GM19351 (cell line): Measurements from ENCODE around the gene RIPK4.

ENCODE experiments used
- ATAC-seq: cut with Tn5 transposase; IDR thresholded peaks from one replicate; pipeline ENCODE4 v1.9.1; 2021; ENCODE audit warnings: mild to moderate bottlenecking, moderate library complexity; ENCODE audit not compliant: unreplicated experiment

The RIPK4 gene

DNA sequence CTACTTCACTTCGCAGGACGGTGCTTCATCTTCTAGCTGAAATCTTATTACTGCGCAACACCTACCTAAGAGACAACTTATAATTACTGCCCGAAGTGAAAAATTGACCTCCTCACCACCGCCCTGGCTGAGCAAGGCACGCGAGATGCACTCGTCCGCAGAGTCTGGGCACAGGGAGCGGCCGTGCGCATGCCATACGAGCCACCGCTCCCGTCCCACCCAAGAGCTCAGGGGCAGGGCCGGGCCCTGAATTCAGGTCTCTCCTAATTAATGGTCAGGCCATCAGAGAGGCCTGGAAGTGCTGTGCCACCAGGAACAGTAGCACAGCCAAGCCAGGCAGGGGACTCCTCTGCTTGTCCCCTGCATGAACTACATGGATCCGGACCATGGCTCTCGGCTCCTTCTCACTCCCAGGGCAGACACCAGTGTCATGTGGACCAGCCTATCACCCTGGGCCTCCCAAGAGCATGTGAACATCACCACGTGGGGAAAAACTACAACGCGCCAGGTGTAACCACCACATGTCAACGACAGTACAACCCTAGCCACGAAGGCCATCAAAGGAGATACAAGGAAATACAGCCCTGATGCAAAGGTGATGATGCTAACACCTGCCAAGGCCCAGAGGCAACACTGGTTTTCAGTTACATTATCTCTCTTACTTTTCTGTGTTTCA is 11.5 kb downstream of the RIPK4 start:
- ATAC-seq: no peak

DNA sequence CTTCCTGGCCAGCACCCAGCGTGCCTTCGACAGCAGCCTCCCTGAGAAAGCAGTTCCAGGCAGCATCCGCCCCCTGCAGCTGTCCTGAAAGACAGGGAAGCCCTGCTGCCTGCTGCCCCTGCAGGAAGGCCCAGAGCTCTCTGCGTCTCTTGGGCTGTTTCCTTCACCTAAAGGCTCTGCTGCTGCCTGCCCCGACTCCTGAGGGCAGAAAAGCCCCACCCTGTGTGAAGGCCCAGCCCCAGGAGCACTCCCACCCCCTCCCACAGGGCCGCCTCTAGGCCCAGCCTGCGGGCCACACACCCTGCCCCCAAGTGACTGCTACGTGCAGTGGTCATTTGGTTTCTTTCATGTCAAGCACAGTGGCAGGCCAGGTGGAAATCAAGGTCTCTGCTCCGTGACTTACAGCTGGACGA is 12.4 kb downstream of the RIPK4 start:
- ATAC-seq: no peak

DNA sequence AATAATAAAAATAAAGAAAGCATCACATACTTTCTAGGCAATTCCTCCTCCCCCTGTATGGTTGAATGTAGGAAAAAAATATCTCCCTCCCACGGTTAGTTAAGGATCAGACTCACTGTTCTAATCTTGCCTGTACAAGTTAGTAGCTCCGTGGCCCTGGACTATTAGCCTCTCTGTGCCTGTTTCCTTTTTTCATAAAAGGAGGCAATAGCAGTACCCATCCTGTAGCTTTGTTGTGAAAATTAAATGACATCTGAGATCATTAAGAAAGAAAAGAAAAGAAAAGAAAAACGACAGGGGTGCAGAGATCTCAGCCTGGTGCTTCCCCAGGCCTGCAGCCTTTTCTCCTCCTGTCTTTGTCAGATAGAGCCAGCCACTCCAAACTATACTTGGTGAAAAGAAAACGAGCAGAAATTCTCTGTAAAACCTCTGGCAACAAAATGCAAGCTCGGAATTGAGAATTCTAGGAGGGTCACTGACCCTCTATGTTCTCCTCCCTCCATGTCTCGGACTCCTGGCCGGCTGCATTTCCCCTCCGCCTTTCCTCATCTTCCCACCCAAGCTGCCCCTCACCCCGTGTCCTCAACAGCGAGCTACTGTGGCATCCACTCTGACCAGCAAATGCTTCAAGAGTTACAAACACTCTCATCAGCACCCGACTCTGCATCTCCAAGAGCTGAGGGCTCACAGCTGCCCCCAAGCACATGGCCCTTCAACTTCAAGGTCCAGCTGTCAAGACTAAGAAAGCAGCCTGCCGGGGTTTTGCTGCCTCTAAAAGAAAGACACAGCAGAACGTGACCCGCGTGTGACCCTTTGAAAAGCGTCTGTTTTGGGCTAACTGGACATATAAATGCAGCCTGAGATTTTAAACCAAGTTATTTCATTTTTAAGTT is 13.6 kb downstream of the RIPK4 start:
- ATAC-seq: no peak

DNA sequence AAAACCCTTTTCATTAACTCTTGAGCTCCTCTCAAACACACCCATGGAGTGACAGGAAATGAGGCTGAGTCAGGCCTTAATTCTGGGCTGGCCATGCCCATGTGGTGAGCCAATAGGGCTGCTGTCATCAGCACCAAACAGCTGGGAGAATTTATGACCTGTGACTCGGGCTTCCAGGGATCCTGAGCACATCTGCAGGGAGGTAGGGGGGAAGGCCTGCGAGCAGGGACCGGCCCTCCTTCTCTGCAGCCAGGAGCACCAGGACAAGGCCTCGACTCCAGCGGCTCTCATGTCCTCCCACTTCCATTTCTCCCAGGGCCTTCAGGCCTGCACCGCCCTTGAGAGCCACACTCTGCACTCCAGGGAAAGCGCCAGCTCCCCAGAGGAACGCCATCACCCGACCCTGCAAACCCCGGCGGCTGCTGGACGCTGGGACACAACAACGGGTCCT is 14.6 kb downstream of the RIPK4 start:
- ATAC-seq: no peak

DNA sequence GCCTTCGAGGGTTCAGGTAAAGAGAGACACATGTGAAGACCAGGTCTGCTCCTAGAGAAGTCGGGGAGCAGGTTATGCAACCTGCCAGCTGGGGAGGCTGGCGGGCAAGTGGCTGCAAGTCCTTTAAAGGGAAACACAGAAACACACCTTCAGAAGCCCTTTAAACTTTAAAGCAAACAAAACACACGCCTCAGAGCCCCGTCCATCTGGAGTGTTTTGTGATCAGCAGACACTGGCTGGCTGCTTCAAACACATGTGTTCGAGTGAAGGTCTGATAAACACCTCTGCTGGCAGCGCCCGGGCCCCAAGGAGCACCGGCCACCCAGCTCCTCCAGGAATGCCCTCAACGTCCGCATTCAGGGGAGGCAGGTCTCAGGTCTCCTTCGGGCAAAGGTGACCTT is 15.2 kb downstream of the RIPK4 start:
- no peak for ATAC-seq

DNA sequence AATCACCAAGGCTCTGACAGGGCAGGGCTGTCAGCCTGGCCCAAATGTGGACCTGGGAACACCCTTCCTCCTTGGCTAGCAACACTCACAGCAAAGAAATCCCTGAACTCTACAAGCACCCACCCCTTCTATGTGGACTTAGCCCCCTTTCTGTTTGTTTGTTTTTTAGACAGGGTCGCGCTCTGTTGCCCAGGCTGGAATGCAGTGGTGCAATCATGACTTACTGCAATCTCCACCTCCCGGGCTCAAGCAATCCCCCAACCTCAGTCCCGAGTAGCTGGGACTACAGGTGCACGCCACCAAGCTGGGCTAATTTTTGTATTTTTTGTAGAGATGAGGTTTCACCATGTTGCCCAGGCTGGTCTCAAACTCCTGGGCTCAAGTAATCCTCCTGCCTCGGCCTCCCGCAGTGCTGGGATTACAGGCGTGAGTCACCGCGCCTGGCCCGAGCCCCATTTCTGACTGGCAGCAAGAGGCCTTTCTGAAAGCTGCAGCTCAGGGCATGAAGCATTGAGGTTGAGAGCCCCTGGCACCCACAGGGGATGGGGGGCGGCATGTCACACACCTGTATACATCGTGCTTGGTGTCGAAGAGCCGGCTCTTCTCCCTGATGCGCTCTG is 16.2 kb downstream of the RIPK4 start:
- no peak for ATAC-seq

DNA sequence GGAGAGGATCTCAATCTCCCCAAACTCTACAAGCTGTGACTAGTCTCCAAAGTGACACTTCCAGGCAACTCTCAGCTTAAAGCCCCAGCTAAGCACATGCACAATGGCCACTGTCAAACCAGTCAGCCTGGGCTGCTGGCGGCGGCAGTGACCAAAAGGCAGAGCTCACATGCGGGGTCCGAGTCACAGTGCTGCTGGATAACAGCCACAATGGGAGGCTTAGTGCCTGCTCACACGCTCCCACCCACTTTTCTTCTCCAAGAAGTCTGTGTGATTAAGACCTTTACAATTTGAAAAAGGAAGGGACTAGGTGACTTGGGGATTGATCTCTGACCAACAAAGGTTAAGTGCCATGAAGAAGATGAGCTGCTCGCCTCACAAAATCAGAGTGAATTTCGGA is 16.8 kb downstream of the RIPK4 start:
- ATAC-seq: no peak

DNA sequence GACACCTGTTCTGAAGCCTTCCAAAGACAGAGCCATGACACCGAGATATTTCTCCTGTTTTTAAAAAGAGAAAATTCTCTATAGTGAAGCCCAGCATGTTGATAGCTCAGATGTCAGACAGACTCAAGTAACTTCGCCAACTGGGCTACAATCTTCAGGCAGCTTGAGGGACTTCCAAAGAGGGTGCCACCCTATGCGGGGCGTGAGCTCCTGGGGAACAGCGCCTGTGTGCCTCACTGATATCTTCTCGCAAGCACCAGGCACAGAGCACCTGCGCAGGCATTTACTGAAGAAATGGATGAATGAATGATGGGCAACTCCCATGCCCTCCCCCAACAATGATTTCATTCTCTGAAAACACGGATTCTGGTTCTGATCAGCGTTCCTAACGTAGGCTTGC is 17.6 kb downstream of the RIPK4 start:
- no peak for ATAC-seq

DNA sequence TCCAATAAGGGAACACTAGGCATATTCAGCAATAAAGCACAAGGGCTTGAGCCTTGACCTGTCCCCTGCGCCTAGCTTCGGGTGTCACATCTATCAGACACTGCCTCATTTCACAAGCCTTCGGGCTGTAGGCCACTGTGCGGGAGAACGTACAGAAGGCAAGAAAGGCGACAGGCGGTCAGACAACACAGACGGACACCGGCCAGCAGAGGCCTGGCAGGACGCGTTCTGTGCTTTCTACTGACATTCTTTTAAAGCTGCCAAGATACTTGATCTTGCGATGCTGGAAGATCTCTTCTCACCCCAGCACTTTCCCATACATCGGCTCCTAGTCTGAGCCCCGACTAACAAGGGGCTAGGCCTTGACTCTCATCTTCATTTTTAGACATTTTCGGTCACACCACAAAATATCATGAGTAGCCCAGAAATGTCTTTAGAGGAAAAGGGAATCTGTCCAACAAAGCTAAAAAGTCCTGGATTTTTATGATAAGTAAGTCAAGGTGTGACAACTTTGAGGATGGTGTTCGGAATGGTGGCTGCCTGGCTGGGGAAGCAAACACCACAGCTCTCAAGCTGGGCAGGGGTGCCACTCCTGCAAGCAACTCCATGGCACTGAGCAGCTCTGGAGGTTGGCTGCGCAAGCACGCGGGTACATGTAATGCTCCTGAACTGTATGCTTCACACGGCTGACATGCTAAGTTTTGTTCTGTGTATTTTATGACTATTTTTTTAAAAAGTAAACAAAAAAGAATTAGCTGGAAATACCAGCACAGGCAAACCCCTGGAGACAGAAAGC is 18.7 kb downstream of the RIPK4 start:
- ATAC-seq: no peak

DNA sequence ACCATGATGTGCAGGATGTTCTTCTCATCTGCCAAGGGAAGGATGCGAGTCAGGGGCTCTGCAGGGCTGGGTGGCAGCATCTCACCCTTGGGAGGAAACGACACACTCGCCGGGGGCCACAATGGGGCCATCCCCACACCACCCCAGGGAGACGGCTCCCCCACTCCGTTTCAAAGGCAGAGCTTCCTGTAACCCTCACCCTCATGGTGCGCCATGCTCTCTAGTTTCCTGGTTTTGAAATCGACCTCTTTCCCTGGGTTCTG is 20.2 kb downstream of the RIPK4 start:
- ATAC-seq: no peak

DNA sequence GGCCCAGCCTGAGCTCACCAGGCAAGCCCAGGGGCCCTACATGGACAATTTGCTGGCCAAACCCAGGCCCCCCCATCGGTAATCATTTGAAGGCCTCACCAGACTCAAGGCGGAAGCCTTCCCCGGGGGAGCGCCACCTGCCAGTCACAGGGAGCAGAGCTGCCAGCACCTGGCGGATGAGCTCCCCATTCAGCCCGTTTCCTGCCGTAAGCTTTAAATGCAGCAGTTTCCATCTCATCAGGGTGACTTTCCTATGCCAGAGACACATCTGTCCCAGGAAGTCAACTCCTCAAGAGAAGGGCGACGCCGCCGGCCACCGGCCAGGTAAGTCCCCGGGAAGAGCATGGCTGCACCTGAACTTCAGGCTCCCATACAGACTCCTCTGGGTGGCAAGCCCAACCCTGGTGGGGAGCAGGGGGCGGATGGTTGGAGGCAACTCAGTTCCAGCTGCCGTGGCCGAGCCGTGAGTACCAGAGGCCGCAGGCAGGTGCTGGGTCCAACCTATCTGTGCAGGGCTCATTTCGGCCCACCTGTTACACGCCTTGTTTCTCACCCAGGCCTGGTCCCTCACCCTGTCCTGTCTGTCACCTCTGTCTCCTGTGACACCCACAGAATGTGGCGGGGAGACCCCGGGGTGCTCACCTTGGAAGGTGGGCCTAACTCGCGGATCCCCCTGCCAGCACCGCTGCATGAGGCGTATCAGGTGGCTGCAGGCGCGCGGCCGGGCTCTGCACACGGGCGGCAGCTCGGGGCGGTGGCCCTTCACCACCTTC is 20.7 kb downstream of the RIPK4 start:
- ATAC-seq: no peak

DNA sequence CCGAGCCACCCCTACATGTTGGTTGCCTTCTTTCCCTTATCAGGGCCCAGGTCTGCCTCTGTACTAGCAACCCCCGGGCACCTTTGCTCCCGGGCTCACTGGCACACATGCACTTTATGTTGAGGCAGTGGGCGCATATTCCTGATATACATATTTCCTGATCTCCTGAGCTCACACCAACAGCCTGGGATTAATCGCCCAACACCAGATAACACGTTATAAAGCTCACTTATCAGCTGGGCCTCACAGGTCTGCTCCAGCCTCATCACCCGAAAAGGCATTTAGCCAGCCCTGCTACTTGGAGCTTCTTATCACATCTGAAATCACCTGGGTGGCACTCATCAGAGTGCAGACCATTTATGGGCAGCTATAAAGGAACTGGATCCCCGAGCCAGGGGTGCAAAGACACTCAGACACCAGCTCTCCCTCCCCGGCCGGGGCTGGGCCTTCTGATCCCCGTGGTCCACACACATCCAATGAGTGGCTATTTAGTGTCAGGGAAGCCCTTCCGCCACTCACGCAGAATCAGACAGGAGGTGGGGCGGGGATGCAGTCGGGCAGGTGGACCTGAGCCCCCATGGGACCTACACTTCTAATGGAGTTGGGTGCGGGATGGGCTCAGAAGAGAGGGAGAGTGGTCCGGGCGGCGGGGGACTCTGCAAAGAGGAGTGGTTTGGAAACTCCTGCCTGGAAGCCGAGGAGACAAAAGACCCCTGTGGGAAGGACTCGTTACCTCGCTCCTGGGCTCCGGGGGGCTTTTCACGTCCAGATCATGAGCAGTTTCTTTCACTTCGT is 21.6 kb downstream of the RIPK4 start:
- ATAC-seq: no peak

DNA sequence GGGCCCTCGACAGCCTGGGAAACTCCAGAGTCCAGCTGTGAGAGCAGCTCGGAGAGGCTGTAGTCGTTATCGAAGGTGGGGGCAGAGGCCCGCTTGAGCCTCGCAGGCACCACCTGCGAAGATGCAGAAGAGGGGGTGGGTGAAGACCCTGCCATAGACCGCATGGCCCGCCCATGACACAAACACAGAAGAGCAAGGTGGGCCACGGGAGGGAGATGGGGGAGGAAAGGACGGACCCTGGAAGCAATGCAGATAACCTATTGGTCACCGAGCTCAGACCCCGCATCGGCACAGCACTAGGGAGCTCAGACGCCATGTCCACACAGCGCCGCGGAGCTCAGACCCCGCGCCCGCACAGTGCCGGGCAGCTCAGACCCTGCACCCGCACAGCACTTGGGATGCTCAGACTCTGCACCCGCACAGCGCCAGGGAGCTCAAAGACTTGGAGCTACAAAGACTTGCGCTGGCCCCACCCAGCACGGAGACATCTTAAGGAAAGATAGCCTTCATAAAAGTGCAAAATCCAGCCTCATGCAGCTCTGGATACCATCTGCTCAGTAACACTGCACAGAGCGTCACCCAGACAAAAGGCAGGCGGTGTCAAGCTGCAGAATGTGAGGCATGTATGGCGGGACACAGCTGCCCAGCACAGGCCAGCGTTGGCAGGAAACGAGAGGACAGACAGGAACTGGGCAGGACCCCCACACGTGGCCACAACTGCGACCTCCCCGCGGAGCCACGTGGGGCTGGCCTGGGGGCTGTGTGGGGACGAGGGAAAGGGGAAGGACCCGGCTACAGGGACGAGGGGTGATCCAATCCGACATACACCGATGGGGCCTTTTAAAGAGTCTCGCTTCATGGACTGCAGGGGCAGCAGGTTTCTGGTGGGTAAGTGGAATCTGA is 22.6 kb downstream of the RIPK4 start:
- no peak for ATAC-seq

DNA sequence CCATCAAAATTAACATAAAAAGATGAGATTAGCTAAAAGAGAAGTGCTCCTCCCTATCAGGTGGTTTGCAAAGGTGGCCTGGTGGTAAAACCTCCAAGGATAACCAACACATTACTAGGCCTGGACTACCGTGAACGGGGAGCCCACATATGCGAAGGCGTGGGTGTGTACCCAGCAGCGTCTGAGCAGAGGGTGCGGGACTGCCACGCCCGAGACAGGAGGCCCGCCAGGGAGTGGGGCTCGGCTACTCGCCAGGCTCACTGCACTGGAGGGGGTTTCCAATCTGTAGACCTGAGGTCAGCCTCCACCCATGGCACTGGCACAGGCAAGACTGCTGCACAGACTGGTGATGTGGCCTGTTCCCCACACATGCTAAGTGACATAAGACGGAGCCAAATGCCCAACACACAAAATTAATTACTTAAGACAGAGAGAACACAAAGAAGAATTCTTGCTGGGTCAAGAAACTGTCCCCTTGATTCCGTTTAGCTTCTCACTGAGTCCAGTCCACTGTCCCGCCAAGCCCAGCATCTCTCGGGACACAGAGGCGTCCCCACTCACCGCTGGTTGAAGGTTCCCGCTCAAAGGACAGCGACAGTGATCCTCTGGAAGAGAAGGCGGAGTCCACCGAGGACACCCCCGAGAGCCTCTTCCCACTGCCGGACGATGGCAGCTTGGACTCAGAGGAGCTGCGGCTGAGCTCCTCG is 23.4 kb downstream of the RIPK4 start:
- no peak for ATAC-seq

DNA sequence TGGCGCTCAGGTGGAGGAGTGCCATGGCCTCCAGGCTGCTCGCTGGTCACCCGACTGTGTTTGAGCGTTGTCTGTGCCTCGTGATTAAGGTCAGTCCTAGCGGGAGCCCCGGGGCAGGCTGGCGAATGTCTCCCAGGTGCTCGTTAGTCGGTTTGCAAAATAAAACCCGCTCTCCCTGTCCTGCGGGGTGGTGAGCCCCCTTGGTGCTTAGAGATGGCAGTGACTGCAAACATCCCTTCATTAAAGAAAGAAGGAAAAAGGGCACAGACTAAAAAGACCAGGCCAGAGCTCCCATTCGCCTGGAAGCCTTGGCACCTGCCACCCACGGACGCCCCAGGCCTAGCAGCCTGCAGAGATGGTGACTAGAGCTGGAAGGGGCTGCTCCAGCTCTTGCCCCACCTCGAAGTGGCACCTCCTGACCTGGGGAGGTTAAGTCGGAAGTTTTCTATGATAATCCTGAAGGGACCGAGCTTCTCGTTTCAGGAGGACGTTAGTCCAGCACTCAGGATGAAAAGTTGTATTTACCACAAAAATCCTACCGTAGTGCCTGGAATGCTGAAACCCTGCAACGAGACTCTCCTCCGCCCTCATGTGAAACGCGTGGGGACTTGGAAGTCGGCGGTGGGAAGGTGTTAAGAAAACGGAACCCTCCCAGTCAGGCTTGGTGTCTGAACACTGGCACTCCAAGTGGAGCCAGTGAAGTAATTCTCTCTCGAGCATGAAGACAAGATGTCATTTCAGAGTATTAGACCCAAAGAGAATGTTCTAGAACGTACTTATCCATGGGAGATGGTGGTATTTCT is 24.6 kb downstream of the RIPK4 start:
- no peak for ATAC-seq

DNA sequence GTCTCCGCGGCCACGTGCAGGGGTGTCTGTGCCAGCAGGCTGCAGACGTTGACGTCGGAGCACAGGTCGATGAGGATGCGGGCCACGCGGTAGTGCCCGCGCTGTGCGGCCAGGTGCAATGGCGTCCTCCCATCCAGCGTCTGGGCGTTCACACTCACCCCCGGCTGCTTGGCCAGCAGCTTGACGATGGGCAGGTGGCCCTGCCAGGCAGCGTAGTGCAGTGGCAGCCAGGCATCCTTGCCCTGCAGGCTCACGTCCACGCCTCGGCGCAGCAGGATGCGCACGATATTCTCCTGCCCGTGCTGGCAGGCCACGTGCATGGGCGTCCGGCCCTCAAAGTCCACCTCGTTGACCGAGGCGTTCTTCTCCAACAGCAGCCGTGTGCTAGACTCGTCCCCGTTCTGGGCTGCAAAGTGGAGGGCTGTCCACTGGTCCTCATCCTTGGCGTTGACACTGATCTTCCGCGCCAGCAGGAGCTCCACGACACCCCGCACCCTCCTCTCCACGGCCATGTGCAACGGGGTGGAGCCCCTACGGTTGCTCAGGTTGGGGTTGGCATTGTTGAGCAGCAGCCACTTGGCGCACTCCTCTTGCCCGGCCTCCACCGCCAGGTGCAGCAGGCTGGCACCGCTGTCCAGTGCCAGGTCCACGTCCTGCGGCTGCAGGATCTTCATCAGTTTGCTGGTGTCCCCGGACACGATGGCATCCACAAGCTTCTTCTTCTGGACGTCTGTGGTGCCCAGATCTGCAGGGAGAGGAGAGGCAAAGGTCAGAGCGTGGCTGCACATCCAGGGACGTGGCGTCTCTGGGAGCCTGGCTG is 25.4 kb downstream of the RIPK4 start:
- ATAC-seq: no peak
